ENCODE measurements around the gene ALAD. TPM values are rescaled to one million over a fixed set of nuclear protein-coding genes. Genes with fewer than 3 reads are reported as not detected.

The ALAD gene
- total and polyA plus RNA-seq, 9 of the 15 experiments (the other 6 are each of a cell fraction or from before 2014, with no cell fraction given) = 1.3 to 12.7 (median 6.8) TPM

- TF ChIP-seq HMGXB4 (CRISPR knock-in tag; IDR thresholded peaks at IDR 0.05) (no peak), ZNF639 (CRISPR knock-in tag; conservative IDR thresholded peaks at IDR 0.05 in 1 of 2, IDR thresholded peaks at IDR 0.05 in 1 of 2) (peak in 1 of 2 experiments; percentile 82; a peak in 1 of 4 replicates), RBBP5 (IDR thresholded peaks at IDR 0.05; ENCODE audit: borderline replicate concordance, insufficient read depth, low read length, poor library complexity, severe bottlenecking) (no peak), ELF1 (tag; IDR thresholded peaks at IDR 0.05) (no peak), HNRNPUL1 (IDR thresholded peaks at IDR 0.05; ENCODE audit: low read length) (no peak), ESRRB (CRISPR knock-in tag; IDR thresholded peaks at IDR 0.05; ENCODE audit: borderline replicate concordance) (no peak), ARID2 (IDR thresholded peaks at IDR 0.05) (no peak), MCM5 (IDR thresholded peaks at IDR 0.05; ENCODE audit: low read depth) (no peak), NCOA1 (IDR thresholded peaks at IDR 0.05; ENCODE audit: low read depth) (peak; percentile 59; the same call in 1 of the 2 replicates)
- TF ChIP-seq, protein P1, sequence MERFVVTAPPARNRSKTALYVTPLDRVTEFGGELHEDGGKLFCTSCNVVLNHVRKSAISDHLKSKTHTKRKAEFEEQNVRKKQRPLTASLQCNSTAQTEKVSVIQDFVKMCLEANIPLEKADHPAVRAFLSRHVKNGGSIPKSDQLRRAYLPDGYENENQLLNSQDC (CRISPR knock-in tag; IDR thresholded peaks at IDR 0.05) = no peak
- TF ChIP-seq, protein P2, sequence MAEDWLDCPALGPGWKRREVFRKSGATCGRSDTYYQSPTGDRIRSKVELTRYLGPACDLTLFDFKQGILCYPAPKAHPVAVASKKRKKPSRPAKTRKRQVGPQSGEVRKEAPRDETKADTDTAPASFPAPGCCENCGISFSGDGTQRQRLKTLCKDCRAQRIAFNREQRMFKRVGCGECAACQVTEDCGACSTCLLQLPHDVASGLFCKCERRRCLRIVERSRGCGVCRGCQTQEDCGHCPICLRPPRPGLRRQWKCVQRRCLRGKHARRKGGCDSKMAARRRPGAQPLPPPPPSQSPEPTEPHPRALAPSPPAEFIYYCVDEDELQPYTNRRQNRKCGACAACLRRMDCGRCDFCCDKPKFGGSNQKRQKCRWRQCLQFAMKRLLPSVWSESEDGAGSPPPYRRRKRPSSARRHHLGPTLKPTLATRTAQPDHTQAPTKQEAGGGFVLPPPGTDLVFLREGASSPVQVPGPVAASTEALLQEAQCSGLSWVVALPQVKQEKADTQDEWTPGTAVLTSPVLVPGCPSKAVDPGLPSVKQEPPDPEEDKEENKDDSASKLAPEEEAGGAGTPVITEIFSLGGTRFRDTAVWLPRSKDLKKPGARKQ (CRISPR knock-in tag; IDR thresholded peaks at IDR 0.05) = no peak
These were observed 31.9 kb downstream of the ALAD start (continued) for GRCh38 chr9:113368982-113369854.
